ENCODE results near the gene ANKRD39. TPM values are rescaled to one million over a fixed set of nuclear protein-coding genes. Genes with fewer than 3 reads are reported as not detected.
A peak's percentile ranks its signal among the peaks of the same experiment; 100 is the strongest.

Gene ANKRD39
- total and polyA plus RNA-seq, 2 of the 8 experiments (the other 6 are each of a cell fraction or from before 2014, with no cell fraction given), result 18.5 to 21.3 TPM

DNA sequence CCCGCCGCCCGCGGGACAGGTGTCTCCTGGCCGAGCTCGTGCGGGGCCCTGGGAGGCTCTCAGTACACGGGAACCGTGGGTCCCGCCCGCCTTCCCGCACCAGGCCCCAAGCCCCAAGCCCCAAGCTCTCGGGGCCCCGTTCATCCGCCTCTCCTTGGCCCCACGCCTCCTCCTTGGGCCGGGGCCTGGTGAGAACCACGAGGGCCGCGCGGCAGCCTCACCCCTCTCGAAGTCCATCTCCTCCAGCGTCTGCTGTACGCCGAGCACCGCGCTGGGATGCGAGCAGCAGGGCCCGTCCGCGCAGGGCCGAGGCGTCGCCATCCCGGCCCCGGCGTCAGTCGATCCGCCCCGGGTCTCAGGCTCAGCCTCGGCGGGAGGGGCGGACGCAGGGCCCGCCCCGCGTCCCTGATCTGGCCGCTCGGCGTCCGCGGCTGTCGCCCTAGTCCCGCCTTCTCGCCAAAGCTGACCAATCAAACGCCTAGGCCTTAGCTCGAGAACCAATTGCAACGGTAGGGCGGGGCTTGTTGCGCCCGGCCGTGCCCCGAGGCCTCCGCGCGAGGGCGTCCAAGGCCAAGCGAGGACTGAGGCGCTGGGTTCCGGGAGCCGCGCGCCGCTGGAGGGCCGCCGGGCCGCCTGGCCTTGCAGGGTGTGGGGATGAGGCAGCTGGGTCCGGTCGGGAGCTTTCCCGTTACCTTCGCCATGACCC, at the start of gene ANKRD39 (continued):
- no peak for TF ChIP-seq CTBP2 (IDR thresholded peaks at IDR 0.05; ENCODE audit: borderline replicate concordance, insufficient read depth, insufficient read length, low read length)
- TF ChIP-seq GTF2F1 (IDR thresholded peaks at IDR 0.05; ENCODE audit: borderline replicate concordance, low read depth, low read length), result no peak
- TF ChIP-seq SP2 (IDR thresholded peaks at IDR 0.05; ENCODE audit: low read length), result peak; percentile 69
- peak; percentile 24; the same call in 1 of the 2 replicates for TF ChIP-seq YY1 (IDR thresholded peaks at IDR 0.05; ENCODE audit: low read depth, low read length)
- peak; percentile 36 for TF ChIP-seq NANOG (IDR thresholded peaks at IDR 0.05; ENCODE audit: insufficient read depth, low read depth, low read length, poor library complexity, severe bottlenecking)
- TF ChIP-seq KDM1A (IDR thresholded peaks at IDR 0.05; ENCODE audit: borderline replicate concordance, low read length), result no peak
- no peak for TF ChIP-seq TEAD4 (IDR thresholded peaks at IDR 0.05; ENCODE audit: low read depth, low read length)
- TF ChIP-seq CHD2 (IDR thresholded peaks at IDR 0.05; ENCODE audit: low read length), result peak; percentile 90
- TF ChIP-seq HDAC2 (IDR thresholded peaks at IDR 0.05; ENCODE audit: borderline replicate concordance in 1 of 2, low read depth in 2 of 2, low read length in 2 of 2), result no peak
- TF ChIP-seq CBX5 (IDR thresholded peaks at IDR 0.05; ENCODE audit: low read depth, low read length), result no peak
- TF ChIP-seq ATF2 (IDR thresholded peaks at IDR 0.05; ENCODE audit: low read length), result no peak
- no peak; the same call in 1 of the 2 replicates for TF ChIP-seq CREB1 (IDR thresholded peaks at IDR 0.05)
- TF ChIP-seq NRF1 (IDR thresholded peaks at IDR 0.05; ENCODE audit: low read depth, low read length), result no peak
- TF ChIP-seq E2F6 (IDR thresholded peaks at IDR 0.05), result 0 out of 2 replicates have a peak, but pooled peaks have one; percentile 32
- TF ChIP-seq TCF12 (IDR thresholded peaks at IDR 0.05; ENCODE audit: low read depth, low read length), result no peak
- peak in 1 of 2 experiments; percentile 76; a peak in 2 of 4 replicates for TF ChIP-seq SIN3A (conservative IDR thresholded peaks at IDR 0.05 in 1 of 2, IDR thresholded peaks at IDR 0.05 in 1 of 2; ENCODE audit: low read depth in 1 of 2, low read length in 2 of 2)
- TF ChIP-seq BRCA1 (IDR thresholded peaks at IDR 0.05; ENCODE audit: low read depth, low read length), result no peak
- TF ChIP-seq RFX5 (IDR thresholded peaks at IDR 0.05; ENCODE audit: borderline replicate concordance, low read depth, low read length), result 0 out of 2 replicates have a peak, but pooled peaks have one; percentile 20
- TF ChIP-seq FOSL1 (IDR thresholded peaks at IDR 0.05; ENCODE audit: insufficient read depth, low read depth, low read length), result no peak
- TF ChIP-seq ASH2L (IDR thresholded peaks at IDR 0.05; ENCODE audit: low read length), result no peak
- no peak for TF ChIP-seq SIRT6 (IDR thresholded peaks at IDR 0.05; ENCODE audit: low read length)
- no peak for TF ChIP-seq RBBP5 (IDR thresholded peaks at IDR 0.05; ENCODE audit: borderline replicate concordance, low read depth, low read length)

Data from H1 (cell line).